Esophagus (tissue), 2 donors: ENCODE measurements around the gene IL17B. TPM values are rescaled to one million over a fixed set of nuclear protein-coding genes. Genes with fewer than 3 reads are reported as not detected.

Experiments used
- H3K27ac ChIP-seq, 2 donors: one replicate each; pipeline ENCODE4 v1.5.1; 2013; ENCODE audit warnings: low read depth in 2 of 2, mild to moderate bottlenecking in 2 of 2, inconsistent platforms in 1 of 2, low read length in 1 of 2, moderate library complexity in 1 of 2
- H3K27me3 ChIP-seq, 2 donors: one replicate each; pipeline ENCODE4 v1.6.1; 2013; ENCODE audit warnings: low read length in 2 of 2, control low read depth in 1 of 2, mild to moderate bottlenecking in 1 of 2; ENCODE audit not compliant: insufficient read depth in 2 of 2, control insufficient read depth in 1 of 2
- H3K36me3 ChIP-seq, 2 donors: one replicate each; pipeline ENCODE4 v1.6.1; 2013; ENCODE audit warnings: low read length in 1 of 2; ENCODE audit not compliant: control insufficient read depth in 2 of 2, insufficient read depth in 2 of 2
- H3K4me1 ChIP-seq, 2 donors: one replicate each; pipeline ENCODE4 v1.6.1; 2013; ENCODE audit warnings: low read length in 1 of 2; ENCODE audit not compliant: control insufficient read depth in 2 of 2, insufficient read depth in 2 of 2
- H3K4me3 ChIP-seq, 2 donors: one replicate each; pipeline ENCODE4 v1.5.1; 2013; ENCODE audit warnings: low read length in 2 of 2, mild to moderate bottlenecking in 2 of 2, low read depth in 1 of 2, moderate library complexity in 1 of 2
- H3K9me3 ChIP-seq, 2 donors: one replicate each; pipeline ENCODE4 v1.6.1; 2013; ENCODE audit warnings: mild to moderate bottlenecking in 2 of 2, low read depth in 1 of 2, low read length in 1 of 2, moderate library complexity in 1 of 2; ENCODE audit not compliant: control insufficient read depth in 2 of 2, insufficient read depth in 1 of 2
- WGBS, 2 donors: extraction: QIAGEN DNeasy Blood & Tissue Kit; methylation state at CpG; one replicate each; pipeline ENCODE4 v1.1.7; 2013; 5-methylcytosine and 5-hydroxymethylcytosine counted together
- polyA plus RNA-seq, 2 donors: library from polyadenylated mRNA; stranded (reverse); fragments of 200-250 nt; gene quantifications; one replicate each; pipeline ENCODE4 v1.2.3, GENCODE V29; 2013
- donor health status: healthy with polysubstance abuse.
- donor health status: Bipolar disorder and iron deficiency.

IL17B gene
- polyA plus RNA-seq, 2 donors: 1.4 TPM

DNA sequence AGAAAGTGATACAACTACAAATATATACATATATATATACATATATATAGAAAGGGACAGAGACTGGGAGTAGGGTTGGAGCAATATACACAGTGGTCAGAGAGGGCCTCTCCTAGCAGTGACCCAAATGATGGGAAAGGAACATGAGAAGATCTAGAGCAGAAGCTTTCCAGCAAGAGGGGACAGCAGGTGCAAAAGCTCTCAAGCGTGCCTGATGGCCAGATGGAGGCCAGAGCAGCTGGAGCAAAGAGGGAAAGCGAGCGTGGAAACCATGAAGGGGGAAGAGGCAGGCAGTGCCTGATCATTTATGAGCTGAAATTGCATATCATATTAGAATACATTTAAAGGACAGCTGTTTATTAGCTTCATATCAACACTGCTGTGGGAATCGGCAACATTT lies 41.4 kb downstream of the IL17B start:
- no peaks in the 10 kb centered on the region for H3K36me3 ChIP-seq
- H3K9me3 ChIP-seq: no peaks in the 10 kb centered on the region
- no peaks in the 10 kb centered on the region for H3K27me3 ChIP-seq
- H3K4me1 ChIP-seq: peaks cover 0 to 2% of the 10 kb centered on the region in 2 donors
- no peak overlapping the region for H3K4me3 ChIP-seq
- no peak overlapping the region for H3K27ac ChIP-seq
- WGBS, 2 donors: 85 to 93% methylated on average over 4 of the region's 4 CpGs

DNA sequence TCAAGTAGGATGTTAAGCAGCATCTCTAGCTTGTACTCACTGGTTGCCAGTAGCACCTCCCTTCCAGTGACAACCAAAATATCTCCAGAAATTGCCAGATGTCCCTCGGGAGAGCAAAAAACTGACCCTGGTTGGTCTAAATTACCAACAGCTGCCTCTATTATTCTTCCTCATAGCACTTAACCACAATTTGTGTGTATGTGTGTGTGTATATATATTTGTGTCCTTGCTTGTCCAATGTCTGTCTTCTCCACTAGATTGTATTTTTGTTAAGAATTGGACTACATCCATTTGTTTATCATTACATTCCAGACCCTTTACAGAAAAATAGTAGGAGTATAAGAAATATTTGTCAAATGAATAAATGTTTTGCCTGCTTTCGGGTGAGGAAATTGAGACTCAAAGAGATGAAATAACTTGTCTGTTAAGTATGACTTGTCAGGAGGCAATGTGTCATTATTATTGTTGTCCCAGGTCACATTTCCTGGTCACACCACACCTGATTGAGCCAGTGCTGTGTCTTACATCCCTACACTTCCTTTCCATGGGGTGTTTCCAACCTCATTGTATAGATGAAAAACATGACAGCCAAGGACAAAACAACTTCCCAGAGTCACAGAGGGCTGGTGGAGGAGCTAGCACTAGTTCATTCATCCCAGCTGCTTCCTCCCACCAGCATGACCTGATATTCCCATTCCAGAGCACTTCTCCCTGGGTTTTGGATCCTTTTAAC lies 45.2 kb downstream of the IL17B start:
- WGBS, 2 donors: 68 to 72% methylated on average over 2 of the region's 2 CpGs
- H3K4me3 ChIP-seq: no peak overlapping the region
- H3K36me3 ChIP-seq: no peaks in the 10 kb centered on the region
- no peaks in the 10 kb centered on the region for H3K9me3 ChIP-seq
- H3K27me3 ChIP-seq: no peaks in the 10 kb centered on the region
- H3K27ac ChIP-seq: peak overlapping the region; percentile 76 to 84
- H3K4me1 ChIP-seq: peaks cover 0 to 2% of the 10 kb centered on the region in 2 donors

GRCh38 chr5:149328177-149328576 lies 50.9 kb downstream of the IL17B start:
- no peak overlapping the region for H3K27ac ChIP-seq
- 88 to 93% methylated on average over 5 of the region's 5 CpGs for WGBS, 2 donors
- H3K36me3 ChIP-seq: no peaks in the 10 kb centered on the region
- peaks cover 0 to 4% of the 10 kb centered on the region in 2 donors for H3K4me1 ChIP-seq
- no peaks in the 10 kb centered on the region for H3K27me3 ChIP-seq
- H3K4me3 ChIP-seq: no peak overlapping the region
- H3K9me3 ChIP-seq: no peaks in the 10 kb centered on the region

DNA sequence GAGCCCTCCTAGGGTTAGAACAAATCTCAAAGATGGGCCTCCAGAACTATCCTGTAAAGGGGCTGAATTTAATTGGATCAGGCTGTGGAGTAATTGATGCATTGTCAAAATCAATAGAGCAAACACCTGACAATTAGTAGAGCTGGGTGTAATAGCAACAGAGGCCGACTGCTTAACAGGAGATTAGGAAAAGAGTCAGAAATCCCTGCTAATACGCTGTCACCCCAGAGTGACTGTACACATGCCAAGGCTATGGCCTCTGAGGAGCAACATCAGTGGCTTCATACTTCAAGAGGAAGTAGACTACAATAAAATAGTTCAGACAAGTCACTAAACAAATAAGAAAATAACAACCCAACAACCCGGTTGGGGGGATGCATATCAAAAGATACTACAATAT lies 52.5 kb downstream of the IL17B start:
- Histone ChIP-seq H3K4me1 (peaks cover 0 to 4% of the 10 kb centered on the region in 2 donors), H3K36me3 (no peaks in the 10 kb centered on the region), H3K9me3 (no peaks in the 10 kb centered on the region), H3K27ac (no peak overlapping the region), H3K4me3 (no peak overlapping the region), H3K27me3 (no peaks in the 10 kb centered on the region)
- WGBS, 2 donors: 63 to 77% methylated on average over 3 of the region's 3 CpGs

DNA sequence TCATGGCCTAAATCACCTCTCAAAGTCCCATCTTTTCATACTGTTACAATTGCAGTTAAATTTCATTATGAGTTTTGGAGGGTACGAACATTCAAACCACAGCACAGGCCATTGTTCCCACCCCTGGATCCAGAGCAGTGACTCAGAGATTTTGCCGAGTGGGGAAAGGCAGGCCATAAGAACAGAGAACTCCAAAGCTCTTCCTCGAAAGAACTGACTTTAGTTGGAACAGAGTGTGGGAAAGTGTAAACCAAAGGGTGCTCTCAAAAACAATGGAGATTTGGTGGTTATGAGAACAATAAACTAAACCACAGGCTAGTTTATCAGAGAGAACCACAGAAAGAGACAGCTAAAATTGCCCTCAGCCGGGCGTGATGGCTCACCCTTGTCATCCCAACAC lies 53.2 kb downstream of the IL17B start:
- Histone ChIP-seq H3K27ac (no peak overlapping the region), H3K36me3 (no peaks in the 10 kb centered on the region), H3K27me3 (no peaks in the 10 kb centered on the region), H3K4me3 (no peak overlapping the region), H3K9me3 (no peaks in the 10 kb centered on the region), H3K4me1 (peaks cover 0 to 4% of the 10 kb centered on the region in 2 donors)
- 88 to 93% methylated on average over 5 of the region's 5 CpGs for WGBS, 2 donors

DNA sequence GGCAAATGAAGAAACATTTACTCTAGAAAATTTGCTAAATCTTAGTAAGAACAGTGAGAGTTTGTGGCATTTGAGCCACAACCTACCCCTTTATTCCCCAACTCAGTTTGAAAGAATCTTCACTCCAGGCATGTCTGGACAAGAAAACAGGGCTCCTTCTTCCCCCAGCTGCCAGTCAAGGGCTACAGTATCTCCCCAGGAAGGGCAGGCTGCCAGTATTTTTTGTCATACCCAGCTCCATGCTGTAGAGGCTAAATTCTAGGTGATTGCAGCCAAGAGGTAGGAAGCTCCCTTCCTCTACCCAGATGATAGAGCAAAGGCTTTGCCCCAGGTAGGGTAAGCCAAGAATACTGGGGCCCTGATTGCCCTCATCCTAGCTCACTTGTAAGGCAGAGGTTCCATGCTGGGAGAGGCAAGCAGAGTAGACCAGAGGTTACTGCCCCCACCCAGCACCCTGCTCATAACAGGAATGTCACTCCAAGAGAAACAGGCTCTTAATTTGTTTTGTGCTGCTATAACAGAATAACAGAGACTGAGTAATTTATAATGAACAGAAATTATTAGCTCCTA lies 53.8 kb downstream of the IL17B start:
- Histone ChIP-seq H3K4me3 (no peak overlapping the region), H3K4me1 (peaks cover 4 to 10% of the 10 kb centered on the region in 2 donors), H3K36me3 (no peaks in the 10 kb centered on the region), H3K27me3 (no peaks in the 10 kb centered on the region), H3K27ac (peak overlapping the region in 1 of 2 donors; percentile 56), H3K9me3 (no peaks in the 10 kb centered on the region)

GRCh38 chr5:149324641-149325040 lies 54.5 kb downstream of the IL17B start:
- 74 to 80% methylated on average over 2 of the region's 2 CpGs for WGBS, 2 donors
- Histone ChIP-seq H3K4me1 (peaks cover 4 to 11% of the 10 kb centered on the region in 2 donors), H3K27ac (no peak overlapping the region)

More at GRCh38 chr5:149324641-149325040, 54.5 kb downstream of the IL17B start:
- H3K36me3 ChIP-seq: no peaks in the 10 kb centered on the region
- H3K27me3 ChIP-seq: no peaks in the 10 kb centered on the region
- no peak overlapping the region for H3K4me3 ChIP-seq
- H3K9me3 ChIP-seq: no peaks in the 10 kb centered on the region

Other genes with a start within 250 kb of the IL17B start
- 10 to 100 TPM; 17.1 to 56.2 TPM for gene ABLIM3, start 237.8 kb downstream of the IL17B start, polyA plus RNA-seq
- 1 to 10 TPM; 2.1 to 2.6 TPM for gene AFAP1L1, start 107.4 kb downstream of the IL17B start, polyA plus RNA-seq
- 10 to 100 TPM; 18.5 to 78.7 TPM for gene GRPEL2, start 33.8 kb downstream of the IL17B start, polyA plus RNA-seq
- 1 to 10 TPM; 2.7 to 5.7 TPM for gene PCYOX1L, start 21.2 kb downstream of the IL17B start, polyA plus RNA-seq
- gene CSNK1A1, start 172.1 kb upstream of the IL17B start, polyA plus RNA-seq: 10 to 100 TPM; 81.1 to 91.8 TPM
- 10 to 100 TPM; 10.6 to 11.6 TPM for gene ARHGEF37, start 202.2 kb upstream of the IL17B start, polyA plus RNA-seq